KMS-11 (cell line): ENCODE measurements around the gene HNF4A.

Source experiments
- H2AFZ ChIP-seq: fragments of 200-600 bp; sonication (generic); 2 replicates; pipeline ENCODE4 v1.6.1; 2016; ENCODE audit warnings: antibody characterized with exemption, mixed run types, low read depth
- H3K27ac ChIP-seq: fragments of 200-600 bp; sonication (generic); 2 replicates; pipeline ENCODE4 v1.6.1; 2016; ENCODE audit warnings: mild to moderate bottlenecking, mixed run types
- H3K27me3 ChIP-seq: fragments of 200-600 bp; sonication (generic); 2 replicates; pipeline ENCODE4 v1.6.1; 2017; ENCODE audit warnings: mild to moderate bottlenecking, low read depth, mixed run types, moderate library complexity; ENCODE audit not compliant: insufficient read depth
- H3K36me3 ChIP-seq: fragments of 200-600 bp; sonication (generic); 2 replicates; pipeline ENCODE4 v1.6.1; 2017; ENCODE audit warnings: mild to moderate bottlenecking, mixed run types; ENCODE audit not compliant: insufficient read depth
- H3K4me1 ChIP-seq: fragments of 200-600 bp; sonication (generic); 2 replicates; pipeline ENCODE4 v1.6.1; 2016; ENCODE audit warnings: mild to moderate bottlenecking, low read depth, mixed run types; ENCODE audit not compliant: poor library complexity, severe bottlenecking
- H3K4me2 ChIP-seq: fragments of 200-600 bp; sonication (generic); 2 replicates; pipeline ENCODE4 v1.7.0; 2016; ENCODE audit warnings: mild to moderate bottlenecking, mixed run types
- H3K4me3 ChIP-seq: fragments of 200-600 bp; sonication (generic); IDR thresholded peaks from 2 replicates; pipeline ENCODE4 v1.6.1; 2017; ENCODE audit warnings: low read depth, low read length, mixed read lengths; ENCODE audit not compliant: insufficient read depth
- H3K79me2 ChIP-seq: fragments of 200-600 bp; sonication (generic); 2 replicates; pipeline ENCODE4 v1.6.1; 2016; ENCODE audit warnings: low read depth, mixed run types; ENCODE audit not compliant: insufficient read depth
- H3K9ac ChIP-seq: fragments of 200-600 bp; sonication (generic); 2 replicates; pipeline ENCODE4 v1.6.1; 2016; ENCODE audit warnings: mild to moderate bottlenecking, mixed run types
- H4K20me1 ChIP-seq: fragments of 200-600 bp; sonication (generic); 2 replicates; pipeline ENCODE4 v1.6.1; 2016; ENCODE audit warnings: mild to moderate bottlenecking, mixed run types; ENCODE audit not compliant: insufficient read depth
- TF ChIP-seq, protein P1 (sequence below): fragments of 200-600 bp; sonication (generic); conservative IDR thresholded peaks from 2 replicates; pipeline ENCODE4 v1.6.1; 2017; ENCODE audit warnings: low read depth, mild to moderate bottlenecking, antibody characterized with exemption, low read length, moderate library complexity, mixed read lengths

HNF4A gene

DNA sequence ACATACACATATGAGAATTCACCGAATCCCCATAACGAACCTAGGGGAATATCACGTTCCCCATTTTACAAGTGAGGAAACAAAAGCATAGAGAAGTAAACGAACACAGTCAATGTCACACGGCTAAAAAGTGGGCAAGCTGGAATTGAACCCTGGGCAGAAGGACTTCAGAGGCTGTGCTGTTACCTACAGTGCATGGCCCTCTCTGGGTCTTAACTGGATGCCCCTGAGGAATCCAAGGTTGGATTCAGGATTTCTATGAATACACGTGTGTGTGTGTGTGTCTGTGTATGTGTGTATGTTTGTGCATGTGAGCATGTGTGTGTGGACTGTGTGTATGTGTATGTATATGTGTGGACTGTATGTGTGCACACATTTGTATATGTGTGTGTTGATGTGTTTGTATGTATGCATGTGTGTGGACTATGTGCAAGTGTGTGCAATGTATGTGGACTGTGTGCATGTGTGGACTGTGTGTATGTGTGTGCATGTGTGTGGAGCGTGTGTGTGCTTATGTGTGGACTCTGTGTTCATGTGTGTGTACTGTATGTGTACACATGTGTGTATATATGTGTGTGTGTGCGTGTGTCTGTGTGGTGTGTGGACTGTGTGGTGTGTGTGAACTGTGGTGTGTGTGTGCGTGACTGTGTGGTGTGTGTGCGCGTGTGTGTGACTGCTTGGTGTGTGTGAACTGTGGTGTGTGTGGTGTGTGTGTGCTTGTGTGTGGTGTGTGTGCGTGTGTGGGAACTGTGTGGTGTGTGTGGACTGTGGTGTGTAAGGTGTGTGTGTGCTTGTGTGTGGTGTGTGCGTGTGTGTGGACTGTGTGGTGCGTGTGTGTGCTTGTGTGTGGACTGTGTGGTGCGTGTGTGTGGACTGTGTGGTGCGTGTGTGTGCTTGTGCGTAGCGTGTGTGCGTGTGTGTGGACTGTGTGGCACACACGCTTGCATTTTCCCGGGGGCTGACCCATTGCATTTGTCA, 49.0 kb downstream of the HNF4A start:
- no peaks in the 10 kb centered on the region for H3K79me2 ChIP-seq

DNA sequence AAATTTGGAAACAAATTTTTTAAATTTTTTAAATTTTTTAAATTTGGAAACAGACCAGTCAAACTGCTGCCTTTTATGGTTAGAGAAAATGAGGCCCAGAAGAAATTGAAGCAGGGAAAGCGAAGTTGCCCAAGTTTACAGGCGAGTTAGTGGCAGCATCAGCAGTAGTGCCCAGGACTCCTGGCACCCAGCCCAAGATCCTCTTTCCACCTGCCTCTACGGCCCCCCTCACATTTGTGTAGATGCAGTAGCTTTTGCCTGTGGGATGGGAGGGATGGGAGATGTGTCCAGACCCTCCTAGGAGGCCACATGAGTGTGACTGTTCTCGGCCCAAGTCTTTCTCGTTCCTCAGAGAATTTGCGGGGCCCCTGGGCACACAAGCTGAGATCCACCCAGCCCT, 49.8 kb downstream of the HNF4A start:
- no peaks in the 10 kb centered on the region for H4K20me1 ChIP-seq
- H2AFZ ChIP-seq = no peak overlapping the region
- H3K4me1 ChIP-seq = no peaks in the 10 kb centered on the region
- H3K4me2 ChIP-seq = no peak overlapping the region
- no peaks in the 10 kb centered on the region for H3K79me2 ChIP-seq
- TF ChIP-seq, protein P1, sequence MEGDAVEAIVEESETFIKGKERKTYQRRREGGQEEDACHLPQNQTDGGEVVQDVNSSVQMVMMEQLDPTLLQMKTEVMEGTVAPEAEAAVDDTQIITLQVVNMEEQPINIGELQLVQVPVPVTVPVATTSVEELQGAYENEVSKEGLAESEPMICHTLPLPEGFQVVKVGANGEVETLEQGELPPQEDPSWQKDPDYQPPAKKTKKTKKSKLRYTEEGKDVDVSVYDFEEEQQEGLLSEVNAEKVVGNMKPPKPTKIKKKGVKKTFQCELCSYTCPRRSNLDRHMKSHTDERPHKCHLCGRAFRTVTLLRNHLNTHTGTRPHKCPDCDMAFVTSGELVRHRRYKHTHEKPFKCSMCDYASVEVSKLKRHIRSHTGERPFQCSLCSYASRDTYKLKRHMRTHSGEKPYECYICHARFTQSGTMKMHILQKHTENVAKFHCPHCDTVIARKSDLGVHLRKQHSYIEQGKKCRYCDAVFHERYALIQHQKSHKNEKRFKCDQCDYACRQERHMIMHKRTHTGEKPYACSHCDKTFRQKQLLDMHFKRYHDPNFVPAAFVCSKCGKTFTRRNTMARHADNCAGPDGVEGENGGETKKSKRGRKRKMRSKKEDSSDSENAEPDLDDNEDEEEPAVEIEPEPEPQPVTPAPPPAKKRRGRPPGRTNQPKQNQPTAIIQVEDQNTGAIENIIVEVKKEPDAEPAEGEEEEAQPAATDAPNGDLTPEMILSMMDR = no peak
- H3K36me3 ChIP-seq = no peaks in the 10 kb centered on the region
- H3K27me3 ChIP-seq = no peaks in the 10 kb centered on the region
- no peak overlapping the region for H3K9ac ChIP-seq
- H3K27ac ChIP-seq = no peak overlapping the region
- H3K4me3 ChIP-seq = no peak overlapping the region

More for the DNA sequence above, 49.0 kb downstream of the HNF4A start:
- no peaks in the 10 kb centered on the region for H3K4me1 ChIP-seq
- H3K4me2 ChIP-seq = no peak overlapping the region
- no peaks in the 10 kb centered on the region for H3K27me3 ChIP-seq
- no peaks in the 10 kb centered on the region for H4K20me1 ChIP-seq
- TF ChIP-seq, protein P1 = no peak
- H3K9ac ChIP-seq = no peak overlapping the region
- H2AFZ ChIP-seq = no peak overlapping the region
- no peak overlapping the region for H3K27ac ChIP-seq
- H3K4me3 ChIP-seq = no peak overlapping the region
- no peaks in the 10 kb centered on the region for H3K36me3 ChIP-seq

DNA sequence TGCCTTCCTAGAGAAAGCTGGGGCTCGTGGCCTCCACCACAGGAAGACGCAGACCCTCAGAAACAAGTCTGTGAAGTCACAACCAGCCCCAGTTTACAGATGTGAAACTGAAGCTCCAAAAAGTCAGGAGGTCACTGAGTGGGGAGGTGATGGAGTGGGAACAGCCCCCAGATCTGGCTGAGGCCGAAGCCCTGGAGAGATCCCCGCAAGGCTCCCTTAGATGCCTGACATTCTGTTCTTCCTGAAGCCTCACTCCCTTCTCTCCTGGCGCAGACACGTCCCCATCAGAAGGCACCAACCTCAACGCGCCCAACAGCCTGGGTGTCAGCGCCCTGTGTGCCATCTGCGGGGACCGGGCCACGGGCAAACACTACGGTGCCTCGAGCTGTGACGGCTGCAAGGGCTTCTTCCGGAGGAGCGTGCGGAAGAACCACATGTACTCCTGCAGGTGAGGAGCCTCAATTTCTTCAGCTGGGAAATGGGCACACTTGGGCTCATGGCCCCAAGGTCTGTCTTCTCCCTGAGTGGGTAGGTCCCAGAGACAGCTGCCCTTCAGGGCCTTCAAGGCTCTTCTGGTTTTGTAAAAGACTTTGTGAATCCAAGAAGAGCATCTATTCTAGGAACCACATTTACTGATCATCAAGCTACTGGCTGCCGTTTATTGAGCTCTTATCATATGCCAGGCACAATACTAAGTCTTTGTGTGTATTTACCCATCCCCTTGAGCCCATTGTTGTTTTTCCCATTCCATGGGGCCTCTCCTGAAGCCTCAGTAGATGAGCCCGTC, 50.5 kb downstream of the HNF4A start:
- H3K27me3 ChIP-seq = no peaks in the 10 kb centered on the region
- H3K79me2 ChIP-seq = no peaks in the 10 kb centered on the region
- H3K4me1 ChIP-seq = no peaks in the 10 kb centered on the region
- no peak overlapping the region for H2AFZ ChIP-seq
- H3K4me2 ChIP-seq = no peak overlapping the region
- no peaks in the 10 kb centered on the region for H3K36me3 ChIP-seq
- no peak overlapping the region for H3K27ac ChIP-seq
- H4K20me1 ChIP-seq = no peaks in the 10 kb centered on the region
- H3K9ac ChIP-seq = no peak overlapping the region
- TF ChIP-seq, protein P1 = no peak
- H3K4me3 ChIP-seq = no peak overlapping the region

DNA sequence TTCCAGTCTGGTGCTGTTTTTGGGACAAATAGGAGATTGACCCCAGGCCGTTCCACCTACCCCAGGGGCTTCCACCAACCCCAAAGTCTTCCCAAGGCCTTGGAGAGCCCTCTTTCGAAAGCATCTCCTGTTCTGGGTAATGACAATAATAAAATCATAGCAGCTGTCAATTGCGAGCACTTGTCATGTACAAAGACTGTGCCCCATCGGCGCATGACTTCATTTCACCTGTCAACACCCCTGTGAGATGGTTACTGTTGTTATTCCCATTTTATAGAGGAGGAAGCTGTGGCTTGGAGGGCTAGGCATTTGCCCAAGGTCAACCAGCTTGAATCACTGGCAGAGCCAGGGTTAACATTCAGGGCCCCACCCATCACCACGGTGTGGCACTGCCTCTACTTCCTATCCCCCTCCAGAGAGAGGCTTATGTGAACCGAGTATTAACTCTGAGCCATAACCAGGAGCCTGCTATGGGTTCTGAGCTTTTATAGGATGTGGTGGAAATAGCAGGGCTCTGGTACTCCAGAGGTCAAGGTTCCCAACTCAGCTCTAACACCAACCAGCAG, 51.2 kb downstream of the HNF4A start:
- no peak overlapping the region for H3K4me3 ChIP-seq
- no peaks in the 10 kb centered on the region for H3K4me1 ChIP-seq
- no peaks in the 10 kb centered on the region for H3K36me3 ChIP-seq
- H4K20me1 ChIP-seq = no peaks in the 10 kb centered on the region
- H3K9ac ChIP-seq = no peak overlapping the region
- no peak overlapping the region for H2AFZ ChIP-seq
- no peaks in the 10 kb centered on the region for H3K79me2 ChIP-seq
- TF ChIP-seq, protein P1 = no peak
- no peak overlapping the region for H3K27ac ChIP-seq
- H3K27me3 ChIP-seq = no peaks in the 10 kb centered on the region
- no peak overlapping the region for H3K4me2 ChIP-seq
